ENCODE results near the gene TMEM178B.

The TMEM178B gene

GRCh38 chr7:141275350-141275749, 201.5 kb downstream of the TMEM178B start:
- DNase-seq = no peak

- DNase-seq = no peak
Observed at GRCh38 chr7:141276031-141276430, 202.2 kb downstream of the TMEM178B start.

GRCh38 chr7:141280100-141280499, 206.2 kb downstream of the TMEM178B start:
- DNase-seq = no peak

- no peak for DNase-seq
Observed at GRCh38 chr7:141281311-141281710, 207.4 kb downstream of the TMEM178B start.

- DNase-seq = no peak
Observed at GRCh38 chr7:141286522-141286921, 212.7 kb downstream of the TMEM178B start.

GRCh38 chr7:141287936-141288335, 214.1 kb downstream of the TMEM178B start:
- no peak for DNase-seq

GRCh38 chr7:141288626-141289025, 214.8 kb downstream of the TMEM178B start:
- DNase-seq = no peak

- DNase-seq = no peak
Observed at GRCh38 chr7:141290365-141290764, 216.5 kb downstream of the TMEM178B start.

- no peak for DNase-seq
Observed at GRCh38 chr7:141290973-141291372, 217.1 kb downstream of the TMEM178B start.

- DNase-seq = no peak
Observed at GRCh38 chr7:141291541-141291940, 217.7 kb downstream of the TMEM178B start.

- no peak for DNase-seq
Observed at GRCh38 chr7:141294143-141294829, 220.4 kb downstream of the TMEM178B start.

- DNase-seq = no peak
Observed at GRCh38 chr7:141295367-141295895, 221.6 kb downstream of the TMEM178B start.

GRCh38 chr7:141300816-141301215, 227.0 kb downstream of the TMEM178B start:
- DNase-seq = no peak

- no peak for DNase-seq
Observed at GRCh38 chr7:141301544-141301943, 227.7 kb downstream of the TMEM178B start.

GRCh38 chr7:141302617-141303016, 228.8 kb downstream of the TMEM178B start:
- no peak for DNase-seq

GRCh38 chr7:141304291-141304690, 230.4 kb downstream of the TMEM178B start:
- DNase-seq = no peak

- DNase-seq = no peak
Observed at GRCh38 chr7:141306081-141306480, 232.2 kb downstream of the TMEM178B start.

GRCh38 chr7:141312395-141312794, 238.5 kb downstream of the TMEM178B start:
- DNase-seq = no peak

- DNase-seq = no peak
Observed at GRCh38 chr7:141312828-141313521, 239.1 kb downstream of the TMEM178B start.

GRCh38 chr7:141313896-141314295, 240.0 kb downstream of the TMEM178B start:
- DNase-seq = no peak

- DNase-seq = no peak
Observed at GRCh38 chr7:141317033-141317585, 243.2 kb downstream of the TMEM178B start.

GRCh38 chr7:141320287-141320686, 246.4 kb downstream of the TMEM178B start:
- DNase-seq = no peak

GRCh38 chr7:141322383-141322782, 248.5 kb downstream of the TMEM178B start:
- DNase-seq = no peak

- DNase-seq = no peak
Observed at GRCh38 chr7:141323826-141324225, 250.0 kb downstream of the TMEM178B start.
